Ramos (cell line): ENCODE measurements around the gene KHDC3L.

ENCODE experiments used
- in situ Hi-C: fragments of 300-500 bp; cut with MboI; formaldehyde crosslinking; loops from one replicate; pipeline ENCODE4 v1.14.3; 2022; ENCODE audit warnings: low sequenced_read_pairs; ENCODE audit not compliant: unreplicated experiment

The KHDC3L gene

GRCh38 chr6:73362358-73362757, at the start of gene KHDC3L:
TSS of gene KHDC3L (plus strand) at chr6:73362658. CDS start at chr6:73362730, 72 bp downstream.
- in situ Hi-C loops = no loop called here

GRCh38 chr6:73314577-73315492, 47.6 kb upstream of the KHDC3L start:
- in situ Hi-C loops = loop anchor here (5.0 to 25.0 kb wide), 2 partner anchors 703 to 903 kb away; partner anchors contain the start of gene KCNQ5

- in situ Hi-C loops = loop anchor here (25.0 kb wide), 1 partner anchor 711 kb away; the partner anchor contains the start of gene KCNQ5
Measured at GRCh38 chr6:73323323-73323722, 39.1 kb upstream of the KHDC3L start.

- in situ Hi-C loops = no loop called here
Measured at GRCh38 chr6:73325656-73326055, 36.8 kb upstream of the KHDC3L start.

GRCh38 chr6:73328790-73329189, 33.7 kb upstream of the KHDC3L start:
- in situ Hi-C loops = no loop called here

GRCh38 chr6:73329201-73329600, 33.3 kb upstream of the KHDC3L start:
- in situ Hi-C loops = no loop called here

- in situ Hi-C loops = no loop called here
Measured at GRCh38 chr6:73339340-73339739, 23.1 kb upstream of the KHDC3L start.

- in situ Hi-C loops = no loop called here
Measured at GRCh38 chr6:73340048-73340447, 22.4 kb upstream of the KHDC3L start.

GRCh38 chr6:73341335-73341734, 21.1 kb upstream of the KHDC3L start:
- in situ Hi-C loops = no loop called here

GRCh38 chr6:73342174-73342573, 20.3 kb upstream of the KHDC3L start:
- in situ Hi-C loops = no loop called here

GRCh38 chr6:73343164-73343563, 19.3 kb upstream of the KHDC3L start:
- in situ Hi-C loops = no loop called here

GRCh38 chr6:73348550-73349204, 13.8 kb upstream of the KHDC3L start:
- in situ Hi-C loops = no loop called here

GRCh38 chr6:73349311-73349710, 13.1 kb upstream of the KHDC3L start:
- in situ Hi-C loops = no loop called here

- in situ Hi-C loops = no loop called here
Measured at GRCh38 chr6:73353636-73354593, 8.5 kb upstream of the KHDC3L start, which contains the start of gene DPPA5. TSS of gene DPPA5 (minus strand) at chr6:73354276. CDS start at chr6:73354225, 51 bp downstream.

- in situ Hi-C loops = no loop called here
Measured at GRCh38 chr6:73362869-73363536, 545 bp downstream of the KHDC3L start.

- in situ Hi-C loops = no loop called here
Measured at GRCh38 chr6:73363537-73363875, 1.0 kb downstream of the KHDC3L start.

GRCh38 chr6:73364121-73364520, 1.7 kb downstream of the KHDC3L start:
- in situ Hi-C loops = no loop called here

GRCh38 chr6:73364549-73364948, 2.1 kb downstream of the KHDC3L start:
- in situ Hi-C loops = no loop called here

- in situ Hi-C loops = no loop called here
Measured at GRCh38 chr6:73367761-73368355, 5.4 kb downstream of the KHDC3L start.
